ENCODE measurements around the gene PKHD1.
"Not testable (repeated sequence)": the region's sequence is repeated elsewhere in the genome, so short reads cannot be mapped to it uniquely, and the experiment has no call there.

PKHD1 gene

DNA sequence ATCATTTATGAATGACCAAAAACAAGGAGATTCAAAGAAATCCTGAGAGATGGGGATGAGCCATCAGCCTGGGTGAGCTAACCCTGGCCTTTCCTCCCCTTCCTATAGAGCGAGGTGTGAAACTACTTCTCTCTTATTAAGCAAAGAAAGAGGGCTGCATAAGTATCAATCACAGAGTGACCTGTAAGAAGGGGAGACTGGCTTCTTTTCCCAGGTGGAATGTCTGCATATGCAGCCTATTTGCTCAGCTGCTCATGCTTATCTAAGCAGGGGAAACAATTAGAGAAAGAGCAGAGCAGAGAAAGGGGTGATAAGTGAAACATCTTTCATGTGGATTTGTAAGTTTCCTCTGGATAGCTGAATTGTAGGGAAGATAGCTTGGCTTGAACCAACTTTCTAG, 160.0 kb downstream of the PKHD1 start:
- H3K27ac ChIP-seq = no peak overlapping the region
- no peak for DNase-seq (ENCODE audit: low spot score)
- TF ChIP-seq, protein P1, sequence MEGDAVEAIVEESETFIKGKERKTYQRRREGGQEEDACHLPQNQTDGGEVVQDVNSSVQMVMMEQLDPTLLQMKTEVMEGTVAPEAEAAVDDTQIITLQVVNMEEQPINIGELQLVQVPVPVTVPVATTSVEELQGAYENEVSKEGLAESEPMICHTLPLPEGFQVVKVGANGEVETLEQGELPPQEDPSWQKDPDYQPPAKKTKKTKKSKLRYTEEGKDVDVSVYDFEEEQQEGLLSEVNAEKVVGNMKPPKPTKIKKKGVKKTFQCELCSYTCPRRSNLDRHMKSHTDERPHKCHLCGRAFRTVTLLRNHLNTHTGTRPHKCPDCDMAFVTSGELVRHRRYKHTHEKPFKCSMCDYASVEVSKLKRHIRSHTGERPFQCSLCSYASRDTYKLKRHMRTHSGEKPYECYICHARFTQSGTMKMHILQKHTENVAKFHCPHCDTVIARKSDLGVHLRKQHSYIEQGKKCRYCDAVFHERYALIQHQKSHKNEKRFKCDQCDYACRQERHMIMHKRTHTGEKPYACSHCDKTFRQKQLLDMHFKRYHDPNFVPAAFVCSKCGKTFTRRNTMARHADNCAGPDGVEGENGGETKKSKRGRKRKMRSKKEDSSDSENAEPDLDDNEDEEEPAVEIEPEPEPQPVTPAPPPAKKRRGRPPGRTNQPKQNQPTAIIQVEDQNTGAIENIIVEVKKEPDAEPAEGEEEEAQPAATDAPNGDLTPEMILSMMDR (IDR thresholded peaks at IDR 0.05) = no peak
- H3K4me3 ChIP-seq = no peak overlapping the region

DNA sequence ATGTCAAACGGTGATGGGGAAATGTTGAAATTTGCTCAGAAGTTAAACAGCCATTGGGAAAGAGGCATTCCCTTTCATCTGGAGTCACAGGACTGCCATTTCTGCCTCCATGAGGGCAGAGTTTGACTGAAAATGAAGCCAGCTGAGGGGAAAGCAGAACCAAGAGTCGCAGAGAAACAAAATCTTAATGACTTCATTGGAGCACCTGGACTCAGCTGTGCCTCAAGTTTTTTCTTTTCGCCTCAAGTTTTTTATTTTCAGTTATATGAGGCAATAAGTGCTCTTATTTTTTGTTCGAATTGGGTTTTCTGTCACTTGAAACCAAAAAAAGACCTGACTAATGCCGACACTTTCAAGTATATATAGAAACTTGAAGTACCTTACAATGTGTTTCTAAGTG, 161.3 kb downstream of the PKHD1 start:
- Histone ChIP-seq H3K27ac (no peak overlapping the region), H3K4me3 (no peak overlapping the region)
- TF ChIP-seq, protein P1 (IDR thresholded peaks at IDR 0.05) = no peak
- DNase-seq (ENCODE audit: low spot score) = no peak

DNA sequence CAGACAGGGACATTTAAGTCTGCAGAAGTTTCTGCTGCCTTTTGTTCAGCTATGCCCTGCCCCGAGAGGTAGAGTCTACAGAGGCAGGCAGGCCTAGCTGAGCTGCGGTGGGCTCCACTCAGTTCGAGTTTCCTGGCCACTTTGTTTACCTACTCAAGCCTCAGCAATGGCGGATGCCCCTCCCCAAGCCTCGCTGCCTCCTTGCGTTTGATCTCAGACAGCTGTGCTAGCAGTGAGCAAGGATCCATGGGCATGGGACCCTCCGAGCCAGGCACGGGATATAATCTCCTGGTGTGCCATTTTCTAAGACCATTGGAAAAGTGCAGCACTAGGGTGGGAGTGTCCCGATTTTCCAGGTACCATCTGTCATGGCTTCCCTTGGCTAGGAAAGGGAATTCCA, 164.9 kb downstream of the PKHD1 start:
- not testable (repeated sequence) for DNase-seq (ENCODE audit: low spot score); H3K27ac ChIP-seq; H3K4me3 ChIP-seq

DNA sequence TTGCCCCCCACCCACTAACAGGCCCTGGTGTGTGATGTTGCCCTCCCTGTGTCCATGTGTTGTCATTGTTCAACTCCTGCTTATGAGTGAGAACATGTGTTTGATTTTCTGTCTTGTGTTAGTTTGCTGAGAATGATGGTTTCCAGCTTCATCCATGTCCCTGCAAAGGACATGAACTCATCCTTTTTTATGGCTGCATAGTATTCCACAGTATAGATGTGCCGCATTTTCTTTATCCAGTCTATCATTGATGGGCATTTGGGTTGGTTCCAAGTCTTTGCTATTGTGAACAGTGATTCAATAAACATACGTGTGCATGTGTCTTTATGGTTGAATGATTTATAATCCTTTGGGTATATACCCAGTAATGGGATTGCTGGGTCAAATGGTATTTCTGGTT, 169.1 kb downstream of the PKHD1 start:
- not testable (repeated sequence) for H3K4me3 ChIP-seq; DNase-seq (ENCODE audit: low spot score); H3K27ac ChIP-seq

DNA sequence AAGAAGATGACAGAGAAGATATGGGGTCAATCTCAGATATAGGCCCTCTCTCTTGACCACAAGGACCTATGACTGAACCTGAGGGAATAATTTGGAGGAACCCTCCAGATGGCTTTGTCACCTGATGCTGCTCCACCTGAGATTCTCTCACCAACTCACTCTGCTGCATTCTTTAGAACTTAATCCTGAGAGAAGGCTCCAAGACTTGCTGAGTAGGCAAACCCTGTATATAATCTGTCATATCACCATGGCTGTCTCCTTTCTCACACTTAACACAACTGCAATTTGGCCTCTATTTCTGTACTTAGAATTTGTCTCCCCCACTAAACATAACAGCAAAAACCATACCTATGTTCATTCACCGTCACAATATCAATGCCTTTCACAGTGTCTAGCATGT, 172.3 kb downstream of the PKHD1 start:
- TF ChIP-seq, protein P1 (IDR thresholded peaks at IDR 0.05) = no peak
- Histone ChIP-seq H3K4me3 (no peak overlapping the region), H3K27ac (no peak overlapping the region)
- no peak for DNase-seq (ENCODE audit: low spot score)

DNA sequence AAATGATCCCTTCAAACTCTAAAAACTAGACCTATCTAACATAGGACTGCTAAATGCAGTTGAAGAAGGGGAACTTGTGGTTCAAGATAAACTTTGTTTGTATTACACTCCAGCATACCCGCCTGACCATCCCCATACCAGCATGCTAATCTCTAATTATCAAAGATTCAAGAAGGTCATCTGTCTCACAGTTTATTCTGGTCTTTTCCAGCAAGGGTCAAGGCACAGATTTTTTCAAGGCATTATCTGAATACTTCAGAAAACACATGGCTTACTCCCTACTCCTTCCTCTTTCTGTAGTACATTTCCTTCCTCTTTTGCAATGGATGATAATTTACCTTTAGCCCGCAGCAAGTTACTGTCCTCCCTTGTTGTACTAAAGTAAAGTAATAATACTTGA, 174.1 kb downstream of the PKHD1 start:
- Histone ChIP-seq H3K4me3 (no peak overlapping the region), H3K27ac (no peak overlapping the region)
- DNase-seq (ENCODE audit: low spot score) = no peak
- TF ChIP-seq, protein P1 (IDR thresholded peaks at IDR 0.05) = no peak

DNA sequence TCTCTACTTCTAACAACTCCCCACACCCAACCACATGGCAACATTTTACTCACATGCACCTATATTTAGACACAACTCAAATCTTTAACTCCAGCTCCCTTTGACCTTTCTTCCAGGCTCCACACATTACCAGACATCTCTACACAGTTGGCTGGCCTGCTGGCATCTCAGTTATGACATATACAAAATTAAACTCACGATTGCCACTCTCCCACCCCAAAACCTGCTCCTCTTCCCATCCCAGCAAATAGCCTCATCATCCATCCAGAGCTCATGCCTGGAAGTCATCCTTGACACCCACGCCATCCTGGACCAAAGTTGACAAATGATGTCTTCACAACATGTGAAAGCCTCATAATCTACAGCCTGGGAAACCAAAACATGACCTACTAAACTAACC, 176.6 kb downstream of the PKHD1 start:
- Histone ChIP-seq H3K4me3 (no peak overlapping the region), H3K27ac (no peak overlapping the region)
- no peak for DNase-seq (ENCODE audit: low spot score)
- TF ChIP-seq, protein P1 (IDR thresholded peaks at IDR 0.05) = no peak

DNA sequence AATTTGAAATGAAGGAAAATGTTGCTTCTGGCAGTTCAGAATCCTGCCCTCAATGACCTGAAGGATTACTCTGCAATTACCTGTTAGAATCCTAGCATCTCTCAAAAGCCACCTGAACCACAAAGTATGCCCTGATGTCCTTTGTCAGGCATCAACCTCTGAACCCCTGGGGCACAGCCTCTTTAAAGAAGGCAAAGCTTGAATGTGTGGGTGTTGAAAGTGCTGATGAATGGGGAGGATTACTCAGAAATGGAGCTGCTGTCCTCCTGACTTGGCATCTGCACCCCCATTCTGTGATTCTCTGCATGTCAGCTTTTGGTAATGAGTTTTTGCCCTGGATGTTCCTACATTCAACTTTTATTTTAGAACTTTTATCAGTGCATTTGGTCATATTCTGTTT, 179.2 kb downstream of the PKHD1 start:
- Histone ChIP-seq H3K27ac (no peak overlapping the region), H3K4me3 (no peak overlapping the region)
- no peak for DNase-seq (ENCODE audit: low spot score)
- TF ChIP-seq, protein P1 (IDR thresholded peaks at IDR 0.05) = no peak
